HL-60 (cell line): ENCODE results near the gene DHX34.
A peak's percentile ranks its signal among the peaks of the same experiment; 100 is the strongest.
"Not testable (repeated sequence)": the region's sequence is repeated elsewhere in the genome, so short reads cannot be mapped to it uniquely, and the experiment has no call there.

Source experiments
- DNase-seq, 2 experiments: peaks; one replicate each; pipeline ENCODE4 v3.0.0-alpha.2; 2010 to 2020; ENCODE audit warnings: low read depth in 1 of 2, low spot score in 1 of 2
- H3K27ac ChIP-seq: fragments of 250-450 bp; sonication (Bioruptor Pico); replicated peaks from 2 replicates; pipeline ENCODE4 v1.5.1; 2020; ENCODE audit warnings: mild to moderate bottlenecking, moderate library complexity
- H3K27me3 ChIP-seq: fragments of 250-450 bp; sonication (Bioruptor Pico); 2 replicates; pipeline ENCODE4 v1.5.1; 2021; ENCODE audit warnings: mild to moderate bottlenecking, moderate library complexity; ENCODE audit not compliant: insufficient read depth, poor library complexity, severe bottlenecking
- H3K4me3 ChIP-seq: replicated peaks from 2 replicates; pipeline ENCODE4 v1.5.1; 2011; ENCODE audit warnings: mild to moderate bottlenecking, control low read depth, low read length; ENCODE audit not compliant: insufficient read depth
- CTCF ChIP-seq: IDR thresholded peaks from one replicate; pipeline ENCODE4 v1.5.1; 2011; ENCODE audit warnings: low read length, control low read depth, inconsistent platforms; ENCODE audit not compliant: insufficient read depth
- GABPA ChIP-seq: IDR thresholded peaks from 2 replicates; pipeline ENCODE4 v1.6.1; 2012; ENCODE audit warnings: low read depth
- POLR2AphosphoS5 ChIP-seq: IDR thresholded peaks from 2 replicates; pipeline ENCODE4 v1.6.1; 2012; ENCODE audit warnings: low read depth
- REST ChIP-seq: IDR thresholded peaks from 2 replicates; pipeline ENCODE4 v1.6.1; 2012; ENCODE audit warnings: low read depth; ENCODE audit not compliant: insufficient replicate concordance
- SPI1 ChIP-seq: IDR thresholded peaks from 2 replicates; pipeline ENCODE4 v1.6.1; 2012; ENCODE audit warnings: low read depth, mild to moderate bottlenecking, borderline replicate concordance

Gene DHX34

GRCh38 chr19:47407417-47407774 is 58.3 kb downstream of the DHX34 start:
- Histone ChIP-seq H3K27me3 (peaks cover 19% of the 10 kb centered on the region), H3K27ac (no peak overlapping the region), H3K4me3 (no peak overlapping the region)
- TF ChIP-seq SPI1 (no peak), POLR2AphosphoS5 (no peak), CTCF (no peak), GABPA (no peak), REST (no peak)
- no peak for DNase-seq

- Histone ChIP-seq H3K27me3 (peaks cover 24% of the 10 kb centered on the region), H3K27ac (no peak overlapping the region), H3K4me3 (no peak overlapping the region)
- no peak for DNase-seq
- no peak for TF ChIP-seq SPI1
- no peak for TF ChIP-seq POLR2AphosphoS5
- TF ChIP-seq REST: peak; percentile 30
- no peak for TF ChIP-seq CTCF
- TF ChIP-seq GABPA: no peak
These were observed 59.2 kb downstream of the DHX34 start for GRCh38 chr19:47408156-47408938.

- TF ChIP-seq GABPA: no peak
- no peak for TF ChIP-seq POLR2AphosphoS5
- no peak for TF ChIP-seq REST
- TF ChIP-seq SPI1: no peak
- TF ChIP-seq CTCF: no peak
- DNase-seq: no peak
These were observed 62.0 kb downstream of the DHX34 start for GRCh38 chr19:47411101-47411500.

GRCh38 chr19:47411696-47412095 is 62.6 kb downstream of the DHX34 start:
- not testable (repeated sequence) for DNase-seq, H3K4me3 ChIP-seq, H3K27ac ChIP-seq
- peaks cover 35% of the 10 kb centered on the region for H3K27me3 ChIP-seq

More at GRCh38 chr19:47411101-47411500, 62.0 kb downstream of the DHX34 start:
- peaks cover 37% of the 10 kb centered on the region for H3K27me3 ChIP-seq
- no peak overlapping the region for H3K27ac ChIP-seq
- H3K4me3 ChIP-seq: no peak overlapping the region
